Trophoblast cell (in vitro differentiated cells and primary cell): ENCODE measurements around the gene SLC6A5.

Experiments used
- DNase-seq, 2 donors: peaks; one replicate each; pipeline ENCODE4 v3.0.0-alpha.2; 2016
- H2AFZ ChIP-seq: 2 replicates; pipeline ENCODE4 v1.6.1; 2013; ENCODE audit warnings: low read length, moderate library complexity, mild to moderate bottlenecking; ENCODE audit not compliant: insufficient read depth, poor library complexity
- H2AK5ac ChIP-seq: 2 replicates; pipeline ENCODE4 v1.6.1; 2013; ENCODE audit warnings: mild to moderate bottlenecking, low read length
- H2BK120ac ChIP-seq: 2 replicates; pipeline ENCODE4 v1.6.1; 2013; ENCODE audit warnings: low read length, mild to moderate bottlenecking, moderate library complexity; ENCODE audit not compliant: insufficient read depth, poor library complexity
- H2BK12ac ChIP-seq: 2 replicates; pipeline ENCODE4 v1.6.1; 2013; ENCODE audit warnings: mild to moderate bottlenecking, low read length, moderate library complexity
- H2BK5ac ChIP-seq: 2 replicates; pipeline ENCODE4 v1.6.1; 2013; ENCODE audit warnings: low read length, low read depth, moderate library complexity, mild to moderate bottlenecking; ENCODE audit not compliant: poor library complexity
- H3K14ac ChIP-seq: 2 replicates; pipeline ENCODE4 v1.6.1; 2013; ENCODE audit warnings: mild to moderate bottlenecking, low read length
- H3K18ac ChIP-seq: 2 replicates; pipeline ENCODE4 v1.6.1; 2013; ENCODE audit warnings: mild to moderate bottlenecking, low read length
- H3K23ac ChIP-seq: 2 replicates; pipeline ENCODE4 v1.6.1; 2013; ENCODE audit warnings: low read length
- H3K27ac ChIP-seq: 2 replicates; pipeline ENCODE4 v1.5.1; 2013; ENCODE audit warnings: low read depth, mild to moderate bottlenecking, inconsistent platforms, low read length, moderate library complexity
- H3K27me3 ChIP-seq: 2 replicates; pipeline ENCODE4 v1.6.1; 2013; ENCODE audit warnings: inconsistent platforms, mild to moderate bottlenecking, low read length, moderate library complexity; ENCODE audit not compliant: insufficient read depth
- H3K36me3 ChIP-seq, 2 experiments: 1 replicate in 1 of 2; 2 replicates in 1 of 2; pipeline ENCODE4 v1.6.1; 2013; ENCODE audit warnings: low read length in 2 of 2, mild to moderate bottlenecking in 2 of 2, moderate library complexity in 1 of 2; ENCODE audit not compliant: insufficient read depth in 2 of 2, control insufficient read depth in 1 of 2
- H3K4ac ChIP-seq: 2 replicates; pipeline ENCODE4 v1.6.1; 2013; ENCODE audit warnings: low read depth, mild to moderate bottlenecking, low read length, moderate library complexity
- H3K4me1 ChIP-seq, 2 experiments: 1 replicate in 1 of 2; 2 replicates in 1 of 2; pipeline ENCODE4 v1.6.1; 2013; ENCODE audit warnings: low read length in 2 of 2, mild to moderate bottlenecking in 2 of 2, moderate library complexity in 1 of 2; ENCODE audit not compliant: insufficient read depth in 2 of 2, control insufficient read depth in 1 of 2
- H3K4me2 ChIP-seq: 2 replicates; pipeline ENCODE4 v1.6.1; 2013; ENCODE audit warnings: inconsistent platforms, mild to moderate bottlenecking, low read length, moderate library complexity
- H3K4me3 ChIP-seq: 2 replicates; pipeline ENCODE4 v1.5.1; 2013; ENCODE audit warnings: mild to moderate bottlenecking, low read depth, low read length, inconsistent platforms
- H3K79me1 ChIP-seq: one replicate; pipeline ENCODE4 v1.6.1; 2013; ENCODE audit warnings: low read length
- H3K79me2 ChIP-seq: 2 replicates; pipeline ENCODE4 v1.6.1; 2013; ENCODE audit warnings: low read length, mild to moderate bottlenecking; ENCODE audit not compliant: control insufficient read depth, insufficient read depth, poor library complexity
- H3K9ac ChIP-seq: 2 replicates; pipeline ENCODE4 v1.6.1; 2013; ENCODE audit warnings: mild to moderate bottlenecking, low read length
- H3K9me3 ChIP-seq: 2 replicates; pipeline ENCODE4 v1.6.1; 2013; ENCODE audit warnings: low read depth, mild to moderate bottlenecking, control low read depth, inconsistent platforms, low read length; ENCODE audit not compliant: insufficient read depth
- H4K12ac ChIP-seq: 2 replicates; pipeline ENCODE4 v1.6.1; 2013; ENCODE audit warnings: low read depth, mild to moderate bottlenecking, low read length, moderate library complexity
- H4K8ac ChIP-seq: 2 replicates; pipeline ENCODE4 v1.6.1; 2013; ENCODE audit warnings: low read depth, mild to moderate bottlenecking, low read length, moderate library complexity
- H4K91ac ChIP-seq: one replicate; pipeline ENCODE4 v1.6.1; 2013; ENCODE audit warnings: low read depth, mild to moderate bottlenecking, low read length, moderate library complexity
- WGBS: extraction: QIAGEN DNeasy Blood & Tissue Kit; methylation state at CpG from one replicate; pipeline ENCODE4 v1.1.7; 2013; ENCODE audit warnings: missing lambda C conversion rate; ENCODE audit not compliant: insufficient read length, insufficient coverage; ENCODE audit errors: extremely low coverage; 5-methylcytosine and 5-hydroxymethylcytosine counted together

Gene SLC6A5

GRCh38 chr11:20600551-20600950 is 1.1 kb downstream of the SLC6A5 start:
- H2BK5ac ChIP-seq: no peak overlapping the region
- H2AFZ ChIP-seq: no peak overlapping the region
- no peak overlapping the region for H3K23ac ChIP-seq
- no peak overlapping the region for H3K4me2 ChIP-seq
- no peak overlapping the region for H3K18ac ChIP-seq
- H3K79me1 ChIP-seq: no peaks in the 10 kb centered on the region
- H3K4ac ChIP-seq: no peak overlapping the region
- peaks cover 67% of the 10 kb centered on the region for H3K27me3 ChIP-seq
- H3K27ac ChIP-seq: no peak overlapping the region
- no peaks in the 10 kb centered on the region for H3K79me2 ChIP-seq
- no peaks in the 10 kb centered on the region for H3K36me3 ChIP-seq
- no peak overlapping the region for H2BK12ac ChIP-seq
- whole genome bisulfite sequencing: no CpG with 5 or more reads among the region's 7 CpGs
- H3K4me1 ChIP-seq: no peaks in the 10 kb centered on the region
- H3K9me3 ChIP-seq: peaks cover 13% of the 10 kb centered on the region
- H2BK120ac ChIP-seq: no peak overlapping the region
- H2AK5ac ChIP-seq: no peak overlapping the region
- no peak for DNase-seq
- H3K9ac ChIP-seq: no peak overlapping the region
- H3K4me3 ChIP-seq: no peak overlapping the region
- H3K14ac ChIP-seq: no peak overlapping the region
- H4K8ac ChIP-seq: no peak overlapping the region
- H4K12ac ChIP-seq: no peak overlapping the region
- H4K91ac ChIP-seq: no peak overlapping the region

- Histone ChIP-seq H4K8ac (no peak overlapping the region), H3K9ac (no peak overlapping the region), H2BK120ac (no peak overlapping the region), H3K27me3 (peaks cover 63% of the 10 kb centered on the region), H3K4ac (no peak overlapping the region), H2AFZ (no peak overlapping the region), H3K18ac (no peak overlapping the region), H3K36me3 (no peaks in the 10 kb centered on the region), H2BK5ac (no peak overlapping the region), H2AK5ac (no peak overlapping the region), H4K91ac (no peak overlapping the region), H3K4me3 (no peak overlapping the region), H3K9me3 (peaks cover 13% of the 10 kb centered on the region), H3K4me2 (peak overlapping the region; percentile 28), H3K79me1 (no peaks in the 10 kb centered on the region), H4K12ac (no peak overlapping the region), H3K27ac (no peak overlapping the region), H3K4me1 (no peaks in the 10 kb centered on the region), H3K23ac (no peak overlapping the region), H3K79me2 (no peaks in the 10 kb centered on the region), H2BK12ac (no peak overlapping the region), H3K14ac (no peak overlapping the region)
- DNase-seq: no peak
- no CpG with 5 or more reads among the region's 63 CpGs for WGBS
Measured at GRCh38 chr11:20601221-20601914, 2.0 kb downstream of the SLC6A5 start.

- Histone ChIP-seq H3K23ac (no peak overlapping the region), H4K12ac (no peak overlapping the region), H3K14ac (no peak overlapping the region), H2BK12ac (no peak overlapping the region), H3K4me2 (no peak overlapping the region), H3K9ac (no peak overlapping the region), H3K4me3 (no peak overlapping the region), H2BK5ac (no peak overlapping the region), H3K18ac (no peak overlapping the region), H3K9me3 (peaks cover 4% of the 10 kb centered on the region), H4K91ac (no peak overlapping the region), H3K79me1 (no peaks in the 10 kb centered on the region), H3K79me2 (no peaks in the 10 kb centered on the region), H4K8ac (no peak overlapping the region), H3K36me3 (no peaks in the 10 kb centered on the region), H3K27ac (no peak overlapping the region), H2AK5ac (no peak overlapping the region), H3K4ac (no peak overlapping the region), H2BK120ac (no peak overlapping the region), H3K4me1 (no peaks in the 10 kb centered on the region), H3K27me3 (peaks cover 36% of the 10 kb centered on the region), H2AFZ (no peak overlapping the region)
- DNase-seq: no peak
- no CpG with 5 or more reads among the region's 25 CpGs for WGBS
Measured at GRCh38 chr11:20604295-20604803, 4.9 kb downstream of the SLC6A5 start.

GRCh38 chr11:20604864-20605601 is 5.6 kb downstream of the SLC6A5 start:
- H2AFZ ChIP-seq: no peak overlapping the region
- H3K23ac ChIP-seq: no peak overlapping the region
- no peak for DNase-seq
- H3K4ac ChIP-seq: no peak overlapping the region
- no peak overlapping the region for H3K14ac ChIP-seq
- H3K4me2 ChIP-seq: no peak overlapping the region
- H2BK120ac ChIP-seq: no peak overlapping the region
- H3K9ac ChIP-seq: no peak overlapping the region
- no peak overlapping the region for H2BK12ac ChIP-seq
- H4K12ac ChIP-seq: no peak overlapping the region
- H3K79me2 ChIP-seq: no peaks in the 10 kb centered on the region
- H4K91ac ChIP-seq: no peak overlapping the region
- peaks cover 30% of the 10 kb centered on the region for H3K27me3 ChIP-seq
- H3K9me3 ChIP-seq: peaks cover 4% of the 10 kb centered on the region
- no peak overlapping the region for H3K27ac ChIP-seq
- no peak overlapping the region for H2BK5ac ChIP-seq
- H3K79me1 ChIP-seq: no peaks in the 10 kb centered on the region
- no CpG with 5 or more reads among the region's 27 CpGs for WGBS
- peak overlapping the region; percentile 14 for H3K4me3 ChIP-seq
- H2AK5ac ChIP-seq: no peak overlapping the region
- H4K8ac ChIP-seq: no peak overlapping the region
- H3K4me1 ChIP-seq: peaks cover 0 to 2% of the 10 kb centered on the region in 2 experiments
- no peaks in the 10 kb centered on the region for H3K36me3 ChIP-seq
- H3K18ac ChIP-seq: no peak overlapping the region
